Activated T-helper 2 cell treated with anti-CD3 and anti-CD28 coated beads, Interferon-gamma antibody, Interleukin-2, Interleukin-4, amounts not matched to agents 10 μg/mL and 5 μg/mL and 100 μg/mL, durations not matched to agents 14 hours and 24 hours and 36 hours (primary cell): Measurements from ENCODE around the gene MIDN. TPM values are rescaled to one million over a fixed set of nuclear protein-coding genes. Genes with fewer than 3 reads are reported as not detected.

Source experiments
- DNase-seq: peaks from one replicate; pipeline ENCODE4 v3.0.0; 2021; ENCODE audit warnings: low spot score
- H3K27ac Mint-ChIP-seq: one replicate; pipeline ENCODE4 v1.8.0; 2021; ENCODE audit warnings: mixed read lengths
- H3K27me3 Mint-ChIP-seq: one replicate; pipeline ENCODE4 v1.8.0; 2021; ENCODE audit warnings: low read depth, mixed read lengths
- H3K36me3 Mint-ChIP-seq: one replicate; pipeline ENCODE4 v1.8.0; 2021; ENCODE audit warnings: low read depth, mixed read lengths
- H3K4me1 Mint-ChIP-seq: one replicate; pipeline ENCODE4 v1.8.0; 2021; ENCODE audit warnings: low read depth, mixed read lengths
- H3K4me3 Mint-ChIP-seq: one replicate; pipeline ENCODE4 v1.8.0; 2021; ENCODE audit warnings: low read depth, mild to moderate bottlenecking, moderate library complexity, mixed read lengths
- H3K9me3 Mint-ChIP-seq: one replicate; pipeline ENCODE4 v1.8.0; 2021; ENCODE audit warnings: mixed read lengths
- intact Hi-C: fragments of 100-400 bp; cut with micrococcal nuclease; formaldehyde crosslinking; loops from one replicate; pipeline ENCODE4 v1.15.1; 2023
- total RNA-seq: library from RNA; stranded (reverse); gene quantifications from 2 replicates; pipeline ENCODE4 v1.2.3, GENCODE V29; 2022

Gene MIDN
- total RNA-seq, 1 donor from 2014 or later, result 84.7 TPM

GRCh38 chr19:1224847-1225246 lies 23.5 kb upstream of the MIDN start:
- Mint-ChIP-seq H3K36me3 (no peaks in the 10 kb centered on the region), H3K4me3 (no peak overlapping the region), H3K4me1 (no peaks in the 10 kb centered on the region), H3K9me3 (no peaks in the 10 kb centered on the region), H3K27ac (no peak overlapping the region), H3K27me3 (no peaks in the 10 kb centered on the region)
- intact Hi-C loops, result no loop called here
- DNase-seq, result no peak

GRCh38 chr19:1225440-1226226 lies 22.8 kb upstream of the MIDN start:
- H3K4me1 Mint-ChIP-seq, result no peaks in the 10 kb centered on the region
- no peak overlapping the region for H3K4me3 Mint-ChIP-seq
- no peaks in the 10 kb centered on the region for H3K27me3 Mint-ChIP-seq
- no peak overlapping the region for H3K27ac Mint-ChIP-seq
- intact Hi-C loops, result no loop called here
- no peaks in the 10 kb centered on the region for H3K36me3 Mint-ChIP-seq
- no peak for DNase-seq
- no peaks in the 10 kb centered on the region for H3K9me3 Mint-ChIP-seq

GRCh38 chr19:1226227-1226518 lies 22.2 kb upstream of the MIDN start:
- Mint-ChIP-seq H3K4me1 (no peaks in the 10 kb centered on the region), H3K9me3 (no peaks in the 10 kb centered on the region), H3K27me3 (no peaks in the 10 kb centered on the region), H3K27ac (no peak overlapping the region), H3K36me3 (no peaks in the 10 kb centered on the region), H3K4me3 (no peak overlapping the region)
- intact Hi-C loops, result no loop called here
- no peak for DNase-seq

GRCh38 chr19:1226522-1227303 lies 21.7 kb upstream of the MIDN start:
- intact Hi-C loops, result no loop called here
- Mint-ChIP-seq H3K36me3 (no peaks in the 10 kb centered on the region), H3K27me3 (no peaks in the 10 kb centered on the region), H3K4me3 (no peak overlapping the region), H3K27ac (no peak overlapping the region), H3K9me3 (no peaks in the 10 kb centered on the region), H3K4me1 (no peaks in the 10 kb centered on the region)
- DNase-seq, result no peak

- H3K9me3 Mint-ChIP-seq, result no peaks in the 10 kb centered on the region
- H3K27ac Mint-ChIP-seq, result no peak overlapping the region
- no peak overlapping the region for H3K4me3 Mint-ChIP-seq
- H3K36me3 Mint-ChIP-seq, result no peaks in the 10 kb centered on the region
- no peaks in the 10 kb centered on the region for H3K27me3 Mint-ChIP-seq
- no peak for DNase-seq
- intact Hi-C loops, result no loop called here
- H3K4me1 Mint-ChIP-seq, result no peaks in the 10 kb centered on the region
These were observed 20.9 kb upstream of the MIDN start for GRCh38 chr19:1227304-1228054.

- no peaks in the 10 kb centered on the region for H3K9me3 Mint-ChIP-seq
- intact Hi-C loops, result no loop called here
- no peaks in the 10 kb centered on the region for H3K36me3 Mint-ChIP-seq
- no peaks in the 10 kb centered on the region for H3K27me3 Mint-ChIP-seq
- H3K4me1 Mint-ChIP-seq, result no peaks in the 10 kb centered on the region
- H3K27ac Mint-ChIP-seq, result no peak overlapping the region
- H3K4me3 Mint-ChIP-seq, result no peak overlapping the region
- no peak for DNase-seq
These were observed 20.0 kb upstream of the MIDN start for GRCh38 chr19:1228161-1228957.

GRCh38 chr19:1229056-1229923 lies 19.1 kb upstream of the MIDN start:
- H3K27ac Mint-ChIP-seq, result no peak overlapping the region
- H3K27me3 Mint-ChIP-seq, result no peaks in the 10 kb centered on the region
- H3K36me3 Mint-ChIP-seq, result no peaks in the 10 kb centered on the region
- no peak overlapping the region for H3K4me3 Mint-ChIP-seq
- no peak for DNase-seq
- no peaks in the 10 kb centered on the region for H3K9me3 Mint-ChIP-seq
- no peaks in the 10 kb centered on the region for H3K4me1 Mint-ChIP-seq
- intact Hi-C loops, result no loop called here

GRCh38 chr19:1229924-1230782 lies 18.2 kb upstream of the MIDN start:
- no peak for DNase-seq
- intact Hi-C loops, result no loop called here
- H3K9me3 Mint-ChIP-seq, result no peaks in the 10 kb centered on the region
- no peaks in the 10 kb centered on the region for H3K36me3 Mint-ChIP-seq
- no peak overlapping the region for H3K4me3 Mint-ChIP-seq
- no peaks in the 10 kb centered on the region for H3K4me1 Mint-ChIP-seq
- no peaks in the 10 kb centered on the region for H3K27me3 Mint-ChIP-seq
- no peak overlapping the region for H3K27ac Mint-ChIP-seq

GRCh38 chr19:1230783-1231489 lies 17.4 kb upstream of the MIDN start:
- Mint-ChIP-seq H3K4me1 (no peaks in the 10 kb centered on the region), H3K9me3 (no peaks in the 10 kb centered on the region), H3K27me3 (no peaks in the 10 kb centered on the region), H3K36me3 (no peaks in the 10 kb centered on the region), H3K27ac (no peak overlapping the region), H3K4me3 (no peak overlapping the region)
- DNase-seq, result no peak
- intact Hi-C loops, result no loop called here

GRCh38 chr19:1231729-1232637 lies 16.4 kb upstream of the MIDN start:
- intact Hi-C loops, result no loop called here
- H3K36me3 Mint-ChIP-seq, result no peaks in the 10 kb centered on the region
- H3K4me1 Mint-ChIP-seq, result no peaks in the 10 kb centered on the region
- H3K27me3 Mint-ChIP-seq, result no peaks in the 10 kb centered on the region
- H3K4me3 Mint-ChIP-seq, result no peak overlapping the region
- no peaks in the 10 kb centered on the region for H3K9me3 Mint-ChIP-seq
- DNase-seq, result no peak
- no peak overlapping the region for H3K27ac Mint-ChIP-seq
